ENCODE measurements around the gene NUDT5. TPM values are rescaled to one million over a fixed set of nuclear protein-coding genes. Genes with fewer than 3 reads are reported as not detected.
A peak's percentile ranks its signal among the peaks of the same experiment; 100 is the strongest.
"Not testable (repeated sequence)": the region's sequence is repeated elsewhere in the genome, so short reads cannot be mapped to it uniquely, and the experiment has no call there.

The NUDT5 gene
- total RNA-seq = 10 to 100 TPM; 79.3 to 94.7 TPM

DNA sequence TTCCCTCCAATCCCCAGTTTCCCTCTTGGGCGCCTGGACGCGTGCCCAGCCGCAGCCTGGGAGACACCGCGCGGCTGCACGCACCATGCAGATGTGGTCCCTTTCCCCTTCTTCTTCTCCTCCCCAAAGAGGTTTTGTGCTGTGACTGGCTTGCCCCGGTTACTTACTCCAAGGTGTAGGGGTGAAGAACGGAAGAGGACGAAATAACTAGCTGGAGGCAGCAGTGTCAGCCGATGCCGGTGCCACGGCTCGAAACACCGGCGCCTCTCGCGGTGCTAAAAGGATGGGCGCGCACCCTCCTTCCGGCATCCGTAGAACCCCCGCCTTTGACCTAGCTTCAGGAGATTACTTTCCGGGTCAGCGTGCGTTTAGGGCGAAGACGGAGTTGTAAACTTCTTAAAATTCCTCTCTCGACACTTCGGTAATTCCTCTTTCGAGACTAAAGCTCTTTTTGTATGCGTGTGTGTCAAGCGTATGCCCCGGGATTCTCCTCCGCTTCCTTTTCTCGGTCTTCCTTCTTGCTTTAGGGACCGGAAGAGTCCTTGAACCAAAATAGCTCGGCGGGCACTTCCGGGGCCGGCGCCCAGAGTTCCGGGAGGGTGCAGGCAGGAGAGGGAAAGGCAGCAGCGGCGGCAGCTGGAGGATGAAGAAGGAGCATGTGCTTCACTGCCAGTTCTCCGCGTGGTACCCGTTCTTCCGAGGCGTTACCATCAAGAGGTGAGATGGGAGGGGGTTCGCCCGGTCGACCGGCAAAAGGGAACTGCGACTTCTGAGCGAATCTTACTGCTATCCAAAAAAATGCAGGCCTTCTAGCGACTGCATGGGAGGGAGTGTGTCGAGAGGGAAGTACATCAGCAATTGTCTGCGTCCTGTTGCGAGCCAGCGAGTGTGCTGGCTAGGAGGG lies at the start of gene NUDT5, which contains the start of gene CDC123:
Gene NUDT5 (minus strand): TSS at position 289 of the 904 bp plus-strand sequence. CDS start 9,600 bp downstream, outside the sequence.
Gene CDC123 (plus strand): TSS at position 586 of the 904 bp plus-strand sequence. CDS start 58 bp downstream, at position 644.
- H3K4me3 Mint-ChIP-seq = peak within 1 kb of the TSS; percentile 91 to 99
- peak within 1 kb of the TSS; percentile 93 for H3K27ac Mint-ChIP-seq
- DNase-seq = peak; percentile 88 to 90
- H3K9me3 Mint-ChIP-seq = no peaks in the 10 kb centered on the region
- H3K4me1 Mint-ChIP-seq (ENCODE audit: low read depth) = peaks cover 66% of the 10 kb centered on the region
- H3K36me3 Mint-ChIP-seq (ENCODE audit: insufficient read depth in 2 of 2) = peaks cover 13 to 28% of the 10 kb centered on the region in 2 donors
- peak; percentile 93 to 96 for ATAC-seq (replicated peaks in 1 of 2)
- H3K27me3 Mint-ChIP-seq (ENCODE audit: low read depth) = no peaks in the 10 kb centered on the region

GRCh38 chr10:12243864-12244620 lies 48.4 kb upstream of the NUDT5 start:
- Mint-ChIP-seq H3K4me3 (no peak overlapping the region), H3K36me3 (ENCODE audit: insufficient read depth in 2 of 2) (peaks cover 6 to 35% of the 10 kb centered on the region in 2 donors), H3K27ac (peak overlapping the region; percentile 5), H3K4me1 (ENCODE audit: low read depth) (peaks cover 26% of the 10 kb centered on the region), H3K9me3 (no peaks in the 10 kb centered on the region), H3K27me3 (ENCODE audit: low read depth) (no peaks in the 10 kb centered on the region)
- ATAC-seq (replicated peaks in 1 of 2) (no peak), DNase-seq (no peak)

DNA sequence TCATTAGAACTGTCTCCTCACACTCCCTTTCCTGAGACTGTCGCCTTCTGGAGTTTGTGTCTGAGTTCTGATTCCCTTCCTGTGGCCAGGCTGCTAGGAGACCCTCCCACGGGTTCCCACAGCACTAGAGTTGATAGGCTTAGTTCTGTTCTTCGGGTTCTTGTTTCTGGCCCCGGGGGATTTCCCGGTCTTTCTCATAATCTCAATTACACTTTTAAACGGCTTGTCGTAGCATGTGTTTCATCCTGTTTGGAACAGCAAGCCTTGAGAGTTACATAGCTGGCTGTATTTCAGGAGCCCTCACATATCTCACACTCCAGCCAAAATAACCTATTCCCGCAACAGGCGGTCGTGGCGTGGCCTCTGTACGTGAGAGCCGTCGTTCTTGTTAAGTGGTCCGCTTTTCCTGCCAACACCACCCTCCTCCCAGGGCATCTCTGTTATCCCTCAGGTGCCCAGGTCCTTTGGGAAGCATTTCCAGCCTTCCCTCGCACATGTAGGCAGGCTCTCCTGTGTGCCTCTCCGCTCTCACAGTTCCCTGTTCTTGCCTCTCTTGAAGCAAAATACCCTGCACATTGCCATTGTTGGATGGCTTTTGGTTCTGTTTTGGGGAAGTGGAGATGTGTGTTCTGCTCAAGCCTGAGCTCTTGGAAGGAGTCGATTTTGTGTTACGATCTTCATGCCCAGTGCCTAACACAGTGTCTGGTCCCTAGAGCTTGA lies 46.3 kb upstream of the NUDT5 start:
- H3K9me3 Mint-ChIP-seq = no peaks in the 10 kb centered on the region
- peak overlapping the region; percentile 95 for H3K27ac Mint-ChIP-seq
- DNase-seq = peak; percentile 48 to 53
- no peaks in the 10 kb centered on the region for H3K27me3 Mint-ChIP-seq (ENCODE audit: low read depth)
- peaks cover 4 to 31% of the 10 kb centered on the region in 2 donors for H3K36me3 Mint-ChIP-seq (ENCODE audit: insufficient read depth in 2 of 2)
- ATAC-seq (replicated peaks in 1 of 2) = peak; percentile 87 to 88
- H3K4me1 Mint-ChIP-seq (ENCODE audit: low read depth) = peaks cover 26% of the 10 kb centered on the region
- peak overlapping the region; percentile 73 to 74 for H3K4me3 Mint-ChIP-seq

DNA sequence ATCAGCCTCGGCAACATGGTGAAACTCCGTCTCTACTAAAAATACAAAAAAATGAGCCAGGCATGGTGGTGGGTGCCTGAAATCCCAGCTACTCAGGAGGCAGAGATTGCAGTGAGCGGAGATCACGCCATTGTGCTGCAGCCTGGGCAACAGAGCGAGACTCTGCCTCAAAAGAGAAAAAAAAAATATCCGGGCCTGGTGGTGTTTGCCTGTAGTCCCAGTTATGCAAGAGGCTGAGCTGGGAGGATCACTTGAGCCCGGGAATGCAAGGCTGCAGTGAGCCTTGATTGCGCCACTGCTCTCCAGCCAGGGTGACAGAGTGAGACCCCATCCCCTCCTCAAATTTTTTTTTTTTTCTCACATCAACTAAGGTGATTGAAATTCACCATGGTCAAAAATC lies 43.1 kb upstream of the NUDT5 start:
- Mint-ChIP-seq H3K9me3 (no peaks in the 10 kb centered on the region), H3K4me1 (ENCODE audit: low read depth) (peaks cover 26% of the 10 kb centered on the region), H3K27ac (peak overlapping the region; percentile 14), H3K4me3 (no peak overlapping the region), H3K27me3 (ENCODE audit: low read depth) (no peaks in the 10 kb centered on the region), H3K36me3 (ENCODE audit: insufficient read depth in 2 of 2) (peaks cover 1 to 36% of the 10 kb centered on the region in 2 donors)
- no peak for ATAC-seq (replicated peaks in 1 of 2)
- DNase-seq = no peak

- no peak overlapping the region for H3K4me3 Mint-ChIP-seq
- peaks cover 24% of the 10 kb centered on the region for H3K4me1 Mint-ChIP-seq (ENCODE audit: low read depth)
- H3K9me3 Mint-ChIP-seq = no peaks in the 10 kb centered on the region
- no peaks in the 10 kb centered on the region for H3K27me3 Mint-ChIP-seq (ENCODE audit: low read depth)
- DNase-seq (no peak), ATAC-seq (replicated peaks in 1 of 2) (no peak)
- peaks cover 0 to 38% of the 10 kb centered on the region in 2 donors for H3K36me3 Mint-ChIP-seq (ENCODE audit: insufficient read depth in 2 of 2)
- peak overlapping the region; percentile 25 for H3K27ac Mint-ChIP-seq
Observed at GRCh38 chr10:12237265-12238220, 41.9 kb upstream of the NUDT5 start.

DNA sequence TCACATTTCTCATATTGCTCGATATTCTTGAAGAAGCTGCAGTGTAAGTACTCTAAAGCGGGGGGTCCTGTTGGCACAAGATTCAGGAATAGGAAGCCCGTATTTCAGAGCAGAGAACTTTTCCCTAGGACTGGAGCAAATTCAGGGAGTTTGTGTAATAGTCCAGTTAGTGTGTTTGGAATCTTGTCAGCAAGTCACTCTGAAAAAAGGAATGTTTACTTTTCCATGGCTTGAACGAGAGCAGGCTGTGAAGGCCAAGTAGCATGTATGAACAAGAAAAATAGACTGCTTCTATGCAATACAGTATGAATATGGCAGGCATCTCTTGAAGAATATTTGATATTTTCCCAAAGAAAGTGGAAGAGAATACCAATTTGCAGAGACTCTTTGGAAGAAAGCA lies 40.1 kb upstream of the NUDT5 start:
- Mint-ChIP-seq H3K27me3 (ENCODE audit: low read depth) (no peaks in the 10 kb centered on the region), H3K4me1 (ENCODE audit: low read depth) (peaks cover 7% of the 10 kb centered on the region), H3K9me3 (no peaks in the 10 kb centered on the region), H3K4me3 (no peak overlapping the region), H3K27ac (peak overlapping the region; percentile 76), H3K36me3 (ENCODE audit: insufficient read depth in 2 of 2) (peaks cover 0 to 30% of the 10 kb centered on the region in 2 donors)
- no peak for DNase-seq
- no peak for ATAC-seq (replicated peaks in 1 of 2)

- H3K9me3 Mint-ChIP-seq = no peaks in the 10 kb centered on the region
- no peak overlapping the region for H3K27ac Mint-ChIP-seq
- peaks cover under 1% of the 10 kb centered on the region for H3K4me1 Mint-ChIP-seq (ENCODE audit: low read depth)
Observed at GRCh38 chr10:12235116-12235694, 39.5 kb upstream of the NUDT5 start.

GRCh38 chr10:12234687-12235086 lies 39.0 kb upstream of the NUDT5 start:
- ATAC-seq (replicated peaks in 1 of 2); H3K27ac Mint-ChIP-seq; H3K27me3 Mint-ChIP-seq (ENCODE audit: low read depth); H3K9me3 Mint-ChIP-seq; H3K4me3 Mint-ChIP-seq; DNase-seq; H3K4me1 Mint-ChIP-seq (ENCODE audit: low read depth): not testable (repeated sequence)
- peaks cover 0 to 30% of the 10 kb centered on the region in 2 donors for H3K36me3 Mint-ChIP-seq (ENCODE audit: insufficient read depth in 2 of 2)

More at GRCh38 chr10:12235116-12235694, 39.5 kb upstream of the NUDT5 start:
- no peak for DNase-seq
- Mint-ChIP-seq H3K36me3 (ENCODE audit: insufficient read depth in 2 of 2) (peaks cover 0 to 30% of the 10 kb centered on the region in 2 donors), H3K27me3 (ENCODE audit: low read depth) (no peaks in the 10 kb centered on the region), H3K4me3 (no peak overlapping the region)
- ATAC-seq (replicated peaks in 1 of 2) = no peak

GRCh38 chr10:12228851-12229250 lies 33.2 kb upstream of the NUDT5 start:
- DNase-seq = no peak
- H3K9me3 Mint-ChIP-seq = no peaks in the 10 kb centered on the region
- ATAC-seq (replicated peaks in 1 of 2) = no peak
- peaks cover 5 to 23% of the 10 kb centered on the region in 2 donors for H3K36me3 Mint-ChIP-seq (ENCODE audit: insufficient read depth in 2 of 2)
- no peaks in the 10 kb centered on the region for H3K4me1 Mint-ChIP-seq (ENCODE audit: low read depth)
- no peak overlapping the region for H3K4me3 Mint-ChIP-seq
- no peak overlapping the region for H3K27ac Mint-ChIP-seq
- H3K27me3 Mint-ChIP-seq (ENCODE audit: low read depth) = no peaks in the 10 kb centered on the region

DNA sequence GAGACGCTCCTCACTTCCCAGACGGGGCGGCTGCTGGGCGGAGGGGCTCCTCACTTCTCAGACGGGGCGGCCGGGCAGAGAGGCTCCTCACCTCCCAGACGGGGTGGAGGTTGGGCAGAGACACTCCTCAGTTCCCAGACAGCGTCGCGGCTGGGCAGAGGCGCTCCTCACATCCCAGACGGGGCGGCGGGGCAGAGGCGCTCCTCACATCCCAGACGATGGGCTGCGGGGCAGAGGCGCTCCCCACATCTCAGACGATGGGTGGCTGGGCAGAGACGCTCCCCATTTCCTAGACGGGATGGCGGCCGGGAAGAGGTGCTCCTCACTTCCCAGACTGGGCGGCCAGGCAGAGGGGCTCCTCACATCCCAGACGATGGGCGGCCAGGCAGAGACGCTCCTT lies 30.7 kb upstream of the NUDT5 start:
- not testable (repeated sequence) for H3K9me3 Mint-ChIP-seq; H3K27me3 Mint-ChIP-seq (ENCODE audit: low read depth); H3K4me1 Mint-ChIP-seq (ENCODE audit: low read depth); DNase-seq; H3K4me3 Mint-ChIP-seq; ATAC-seq (replicated peaks in 1 of 2); H3K27ac Mint-ChIP-seq
- H3K36me3 Mint-ChIP-seq (ENCODE audit: insufficient read depth in 2 of 2) = peaks cover 7 to 17% of the 10 kb centered on the region in 2 donors

GRCh38 chr10:12225444-12225843 lies 29.8 kb upstream of the NUDT5 start:
- Mint-ChIP-seq H3K9me3 (no peaks in the 10 kb centered on the region), H3K4me1 (ENCODE audit: low read depth) (no peaks in the 10 kb centered on the region), H3K27me3 (ENCODE audit: low read depth) (no peaks in the 10 kb centered on the region), H3K36me3 (ENCODE audit: insufficient read depth in 2 of 2) (peaks cover 7 to 17% of the 10 kb centered on the region in 2 donors), H3K4me3 (no peak overlapping the region), H3K27ac (no peak overlapping the region)
- no peak for ATAC-seq (replicated peaks in 1 of 2)
- no peak for DNase-seq

Measured in activated T-cell treated with anti-CD3 and anti-CD28 coated beads, Interleukin-2, amount 50 U/mL, for 72 hours (primary cell).